B cell (primary cell): ENCODE measurements around the gene MEGF11.

Experiments used
- CTCF ChIP-seq: fragments of 200-600 bp; IDR thresholded peaks from one replicate; pipeline ENCODE4 v1.8.0; 2022; ENCODE audit warnings: antibody characterized with exemption, mild to moderate bottlenecking
- EZH2 ChIP-seq: IDR thresholded peaks from 2 replicates; pipeline ENCODE4 v1.6.1; 2012; ENCODE audit warnings: borderline replicate concordance, low read depth, mild to moderate bottlenecking, moderate library complexity, low read length; ENCODE audit not compliant: insufficient read depth, poor library complexity, severe bottlenecking

- no peak for TF ChIP-seq CTCF
- TF ChIP-seq EZH2, result no peak
Observed at GRCh38 chr15:66254951-66255676, 1.6 kb upstream of the MEGF11 start.
